K562 (cell line): ENCODE measurements around the gene SH3PXD2B. TPM values are rescaled to one million over a fixed set of nuclear protein-coding genes. Genes with fewer than 3 reads are reported as not detected.

Experiments used
- CBX8 ChIP-seq: fragments of 200-600 bp; sonication (generic); IDR thresholded peaks from 2 replicates; pipeline ENCODE4 v1.6.1; 2012; ENCODE audit warnings: borderline replicate concordance, mixed run types, low read depth, mild to moderate bottlenecking, moderate library complexity, mixed read lengths, low read length, control low read depth, inconsistent platforms; ENCODE audit not compliant: poor library complexity, severe bottlenecking; ENCODE audit errors: extremely low read depth
- JUN ChIP-seq, 2 experiments: sonication (generic) in 1 of 2; formaldehyde crosslinking in 1 of 2; IDR thresholded peaks; 2 replicates each; pipeline versions ENCODE4 v1.6.1 to v1.8.0; 2012 to 2022; ENCODE audit warnings: borderline replicate concordance in 2 of 2, mild to moderate bottlenecking in 2 of 2, improper control_type of control experiment in 1 of 2, low read depth in 1 of 2, low read length in 1 of 2, missing genetic modification reagents in 1 of 2
- MCM5 ChIP-seq: fragments of 450-650 bp; IDR thresholded peaks from 2 replicates; pipeline ENCODE4 v1.6.1; 2016; ENCODE audit warnings: low read depth
- NFATC3 ChIP-seq: fragments of 450-650 bp; IDR thresholded peaks from 2 replicates; pipeline ENCODE4 v1.6.1; 2017; ENCODE audit warnings: mild to moderate bottlenecking
- PHTF2 ChIP-seq: fragments of 250-450 bp; sonication (Bioruptor Pico); IDR thresholded peaks from 2 replicates; pipeline ENCODE4 v1.5.0; 2021; ENCODE audit warnings: mild to moderate bottlenecking
- ZEB2 ChIP-seq: fragments of 450-650 bp; IDR thresholded peaks from 2 replicates; pipeline ENCODE4 v1.6.1; 2016
- polyA plus RNA-seq, 8 experiments: library from polyadenylated mRNA; depleted of rRNA in 4 of 8; stranded (reverse) in 5 of 8; unstranded in 3 of 8; fragments of >200 nt; fragmentation: Nextera tagmentation in 2 of 8; fragmentation: Illumina TruSeq in 1 of 8; extraction: Ambion mirVana in 2 of 8; extraction: Trizol in 1 of 8; gene quantifications; 2 replicates each; pipeline versions ENCODE4 v1.2.1 to v1.2.3, GENCODE V29; 2011 to 2014; ENCODE audit warnings: inconsistent platforms in 1 of 8, missing spikeins in 1 of 8
- total RNA-seq, 7 experiments: library from RNA; depleted of rRNA in 6 of 7; stranded (reverse); fragments of >200 nt in 6 of 7; fragmentation: Illumina TruSeq in 2 of 7; extraction: Trizol in 2 of 7; gene quantifications; 2 replicates each; pipeline versions ENCODE4 v1.2.1 to v1.2.3, GENCODE V29; 2011 to 2021; ENCODE audit warnings: low replicate concordance in 1 of 7
- TF ChIP-seq, protein P1 (sequence below): sonication (generic); formaldehyde crosslinking; IDR thresholded peaks from 2 replicates; pipeline ENCODE4 v1.8.0; 2023; ENCODE audit warnings: missing genetic modification reagents, mild to moderate bottlenecking, borderline replicate concordance
- TF ChIP-seq, protein P2 (sequence below): fragments of 450-650 bp; IDR thresholded peaks from 2 replicates; pipeline ENCODE4 v1.6.1; 2016; ENCODE audit warnings: antibody characterized with exemption
- TF ChIP-seq, protein P3 (sequence below), 2 experiments: fragments of 450-650 bp in 1 of 2; sonication (generic) in 1 of 2; formaldehyde crosslinking in 1 of 2; IDR thresholded peaks; 2 replicates each; pipeline versions ENCODE4 v1.7.1 to v1.9.0; 2016 to 2022; ENCODE audit warnings: inconsistent platforms in 1 of 2, mild to moderate bottlenecking in 1 of 2, missing genetic modification reagents in 1 of 2

SH3PXD2B gene
- total and polyA plus RNA-seq, 9 of the 15 experiments (the other 6 are each of a cell fraction or from before 2014, with no cell fraction given) = 0.04 to 0.66 (median 0.19) TPM

DNA sequence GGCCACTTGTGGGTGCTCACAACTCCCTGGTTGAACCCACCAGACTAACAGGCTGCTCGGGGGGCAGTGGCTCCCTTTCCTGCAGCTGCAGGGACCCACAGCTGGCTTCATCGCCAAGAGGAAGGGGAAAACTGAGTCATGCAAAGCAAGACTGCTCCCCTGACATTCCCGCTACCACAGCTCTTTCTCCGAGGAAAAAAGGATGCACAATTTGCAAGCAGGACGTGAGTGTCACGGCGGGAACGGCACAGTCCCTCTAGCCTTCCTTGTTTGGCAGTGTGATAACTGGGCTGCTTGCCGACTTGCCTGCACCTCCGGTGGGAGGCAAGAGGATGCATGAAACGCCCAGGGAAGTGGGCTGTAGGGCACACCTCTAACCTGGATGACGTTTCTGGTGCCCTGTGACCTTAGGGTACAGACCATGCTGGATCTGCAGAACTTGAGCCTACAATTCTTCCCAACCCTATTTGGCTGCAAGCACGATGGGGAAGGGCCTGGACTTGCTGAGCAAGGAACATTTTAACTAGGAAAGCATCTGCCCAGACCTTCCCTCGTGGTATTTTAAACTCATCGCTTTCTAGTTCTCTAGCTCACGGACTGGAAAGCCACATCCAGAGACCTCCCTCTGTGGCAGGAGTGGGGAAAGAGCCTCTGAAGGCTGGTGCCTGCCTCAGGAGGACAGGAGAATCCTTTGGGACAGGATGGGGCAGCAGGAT lies 7.8 kb downstream of the SH3PXD2B start (continued):
- TF ChIP-seq, protein P1, sequence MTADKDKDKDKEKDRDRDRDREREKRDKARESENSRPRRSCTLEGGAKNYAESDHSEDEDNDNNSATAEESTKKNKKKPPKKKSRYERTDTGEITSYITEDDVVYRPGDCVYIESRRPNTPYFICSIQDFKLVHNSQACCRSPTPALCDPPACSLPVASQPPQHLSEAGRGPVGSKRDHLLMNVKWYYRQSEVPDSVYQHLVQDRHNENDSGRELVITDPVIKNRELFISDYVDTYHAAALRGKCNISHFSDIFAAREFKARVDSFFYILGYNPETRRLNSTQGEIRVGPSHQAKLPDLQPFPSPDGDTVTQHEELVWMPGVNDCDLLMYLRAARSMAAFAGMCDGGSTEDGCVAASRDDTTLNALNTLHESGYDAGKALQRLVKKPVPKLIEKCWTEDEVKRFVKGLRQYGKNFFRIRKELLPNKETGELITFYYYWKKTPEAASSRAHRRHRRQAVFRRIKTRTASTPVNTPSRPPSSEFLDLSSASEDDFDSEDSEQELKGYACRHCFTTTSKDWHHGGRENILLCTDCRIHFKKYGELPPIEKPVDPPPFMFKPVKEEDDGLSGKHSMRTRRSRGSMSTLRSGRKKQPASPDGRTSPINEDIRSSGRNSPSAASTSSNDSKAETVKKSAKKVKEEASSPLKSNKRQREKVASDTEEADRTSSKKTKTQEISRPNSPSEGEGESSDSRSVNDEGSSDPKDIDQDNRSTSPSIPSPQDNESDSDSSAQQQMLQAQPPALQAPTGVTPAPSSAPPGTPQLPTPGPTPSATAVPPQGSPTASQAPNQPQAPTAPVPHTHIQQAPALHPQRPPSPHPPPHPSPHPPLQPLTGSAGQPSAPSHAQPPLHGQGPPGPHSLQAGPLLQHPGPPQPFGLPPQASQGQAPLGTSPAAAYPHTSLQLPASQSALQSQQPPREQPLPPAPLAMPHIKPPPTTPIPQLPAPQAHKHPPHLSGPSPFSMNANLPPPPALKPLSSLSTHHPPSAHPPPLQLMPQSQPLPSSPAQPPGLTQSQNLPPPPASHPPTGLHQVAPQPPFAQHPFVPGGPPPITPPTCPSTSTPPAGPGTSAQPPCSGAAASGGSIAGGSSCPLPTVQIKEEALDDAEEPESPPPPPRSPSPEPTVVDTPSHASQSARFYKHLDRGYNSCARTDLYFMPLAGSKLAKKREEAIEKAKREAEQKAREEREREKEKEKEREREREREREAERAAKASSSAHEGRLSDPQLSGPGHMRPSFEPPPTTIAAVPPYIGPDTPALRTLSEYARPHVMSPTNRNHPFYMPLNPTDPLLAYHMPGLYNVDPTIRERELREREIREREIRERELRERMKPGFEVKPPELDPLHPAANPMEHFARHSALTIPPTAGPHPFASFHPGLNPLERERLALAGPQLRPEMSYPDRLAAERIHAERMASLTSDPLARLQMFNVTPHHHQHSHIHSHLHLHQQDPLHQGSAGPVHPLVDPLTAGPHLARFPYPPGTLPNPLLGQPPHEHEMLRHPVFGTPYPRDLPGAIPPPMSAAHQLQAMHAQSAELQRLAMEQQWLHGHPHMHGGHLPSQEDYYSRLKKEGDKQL (CRISPR knock-in tag) = no peak
- TF ChIP-seq NFATC3 (no peak), PHTF2 (no peak), MCM5 (no peak), JUN (IDR thresholded peaks at IDR 0.05; ENCODE audit: borderline replicate concordance, low read depth, low read length) (no peak), JUN (CRISPR knock-in tag; IDR thresholded peaks at IDR 0.05; ENCODE audit: borderline replicate concordance) (no peak), ZEB2 (no peak), CBX8 (no peak)
- TF ChIP-seq, protein P2, sequence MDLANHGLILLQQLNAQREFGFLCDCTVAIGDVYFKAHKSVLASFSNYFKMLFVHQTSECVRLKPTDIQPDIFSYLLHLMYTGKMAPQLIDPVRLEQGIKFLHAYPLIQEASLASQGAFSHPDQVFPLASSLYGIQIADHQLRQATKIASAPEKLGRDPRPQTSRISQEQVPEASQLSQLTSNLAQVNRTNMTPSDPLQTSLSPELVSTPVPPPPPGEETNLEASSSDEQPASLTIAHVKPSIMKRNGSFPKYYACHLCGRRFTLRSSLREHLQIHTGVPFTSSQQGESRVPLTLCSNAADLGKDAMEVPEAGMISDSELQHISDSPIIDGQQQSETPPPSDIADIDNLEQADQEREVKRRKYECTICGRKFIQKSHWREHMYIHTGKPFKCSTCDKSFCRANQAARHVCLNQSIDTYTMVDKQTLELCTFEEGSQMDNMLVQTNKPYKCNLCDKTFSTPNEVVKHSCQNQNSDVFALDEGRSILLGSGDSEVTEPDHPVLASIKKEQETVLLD = no peak
- TF ChIP-seq, protein P3, sequence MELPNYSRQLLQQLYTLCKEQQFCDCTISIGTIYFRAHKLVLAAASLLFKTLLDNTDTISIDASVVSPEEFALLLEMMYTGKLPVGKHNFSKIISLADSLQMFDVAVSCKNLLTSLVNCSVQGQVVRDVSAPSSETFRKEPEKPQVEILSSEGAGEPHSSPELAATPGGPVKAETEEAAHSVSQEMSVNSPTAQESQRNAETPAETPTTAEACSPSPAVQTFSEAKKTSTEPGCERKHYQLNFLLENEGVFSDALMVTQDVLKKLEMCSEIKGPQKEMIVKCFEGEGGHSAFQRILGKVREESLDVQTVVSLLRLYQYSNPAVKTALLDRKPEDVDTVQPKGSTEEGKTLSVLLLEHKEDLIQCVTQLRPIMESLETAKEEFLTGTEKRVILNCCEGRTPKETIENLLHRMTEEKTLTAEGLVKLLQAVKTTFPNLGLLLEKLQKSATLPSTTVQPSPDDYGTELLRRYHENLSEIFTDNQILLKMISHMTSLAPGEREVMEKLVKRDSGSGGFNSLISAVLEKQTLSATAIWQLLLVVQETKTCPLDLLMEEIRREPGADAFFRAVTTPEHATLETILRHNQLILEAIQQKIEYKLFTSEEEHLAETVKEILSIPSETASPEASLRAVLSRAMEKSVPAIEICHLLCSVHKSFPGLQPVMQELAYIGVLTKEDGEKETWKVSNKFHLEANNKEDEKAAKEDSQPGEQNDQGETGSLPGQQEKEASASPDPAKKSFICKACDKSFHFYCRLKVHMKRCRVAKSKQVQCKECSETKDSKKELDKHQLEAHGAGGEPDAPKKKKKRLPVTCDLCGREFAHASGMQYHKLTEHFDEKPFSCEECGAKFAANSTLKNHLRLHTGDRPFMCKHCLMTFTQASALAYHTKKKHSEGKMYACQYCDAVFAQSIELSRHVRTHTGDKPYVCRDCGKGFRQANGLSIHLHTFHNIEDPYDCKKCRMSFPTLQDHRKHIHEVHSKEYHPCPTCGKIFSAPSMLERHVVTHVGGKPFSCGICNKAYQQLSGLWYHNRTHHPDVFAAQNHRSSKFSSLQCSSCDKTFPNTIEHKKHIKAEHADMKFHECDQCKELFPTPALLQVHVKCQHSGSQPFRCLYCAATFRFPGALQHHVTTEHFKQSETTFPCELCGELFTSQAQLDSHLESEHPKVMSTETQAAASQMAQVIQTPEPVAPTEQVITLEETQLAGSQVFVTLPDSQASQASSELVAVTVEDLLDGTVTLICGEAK (IDR thresholded peaks at IDR 0.05) = no peak
- TF ChIP-seq, protein P3 (CRISPR knock-in tag; IDR thresholded peaks at IDR 0.05) = no peak
